Skeletal muscle satellite cell (primary cell): ENCODE measurements around the gene NUDT3. TPM values are rescaled to one million over a fixed set of nuclear protein-coding genes. Genes with fewer than 3 reads are reported as not detected.

ENCODE experiments used
- H3K27me3 ChIP-seq: 2 replicates; pipeline ENCODE4 v1.7.0; 2013; ENCODE audit warnings: low read length; ENCODE audit not compliant: control insufficient read depth, insufficient read depth
- H3K36me3 ChIP-seq: 2 replicates; pipeline ENCODE4 v1.7.0; 2013; ENCODE audit warnings: mild to moderate bottlenecking, control low read depth, low read length; ENCODE audit not compliant: insufficient read depth
- H3K4me1 ChIP-seq: 2 replicates; pipeline ENCODE4 v1.7.0; 2013; ENCODE audit warnings: low read length; ENCODE audit not compliant: control insufficient read depth, insufficient read depth
- H3K4me2 ChIP-seq: 2 replicates; pipeline ENCODE4 v1.7.0; 2013; ENCODE audit warnings: mild to moderate bottlenecking, low read length
- H3K4me3 ChIP-seq: 2 replicates; pipeline ENCODE4 v1.7.0; 2013; ENCODE audit warnings: low read length
- H3K9ac ChIP-seq: 2 replicates; pipeline ENCODE4 v1.7.0; 2013; ENCODE audit warnings: mild to moderate bottlenecking, low read depth, low read length, moderate library complexity
- H3K9me3 ChIP-seq: replicated peaks from 2 replicates; pipeline ENCODE4 v1.7.0; 2013; ENCODE audit warnings: mild to moderate bottlenecking, control low read depth, low read length
- total RNA-seq: library from RNA; depleted of rRNA; stranded (reverse); fragments of >200 nt; gene quantifications from 2 replicates; pipeline ENCODE4 v1.2.3, GENCODE V29; 2012; rRNA removed

NUDT3 gene
- total RNA-seq: 19.0 and 19.2 TPM in 2 replicates

GRCh38 chr6:34392497-34393190 lies at the start of gene NUDT3:
Gene NUDT3, minus strand, starts transcription at chr6:34392669. Its CDS starts 307 bp downstream, at chr6:34392362.
- H3K27me3 ChIP-seq: no peaks in the 10 kb centered on the region
- H3K9me3 ChIP-seq: no peaks in the 10 kb centered on the region
- peak within 1 kb of the TSS; percentile 93 for H3K4me2 ChIP-seq
- H3K9ac ChIP-seq: peak within 1 kb of the TSS; percentile 89
- H3K4me1 ChIP-seq: peaks cover 9% of the 10 kb centered on the region
- H3K4me3 ChIP-seq: peak within 1 kb of the TSS; percentile 92
- H3K36me3 ChIP-seq: no peaks in the 10 kb centered on the region

DNA sequence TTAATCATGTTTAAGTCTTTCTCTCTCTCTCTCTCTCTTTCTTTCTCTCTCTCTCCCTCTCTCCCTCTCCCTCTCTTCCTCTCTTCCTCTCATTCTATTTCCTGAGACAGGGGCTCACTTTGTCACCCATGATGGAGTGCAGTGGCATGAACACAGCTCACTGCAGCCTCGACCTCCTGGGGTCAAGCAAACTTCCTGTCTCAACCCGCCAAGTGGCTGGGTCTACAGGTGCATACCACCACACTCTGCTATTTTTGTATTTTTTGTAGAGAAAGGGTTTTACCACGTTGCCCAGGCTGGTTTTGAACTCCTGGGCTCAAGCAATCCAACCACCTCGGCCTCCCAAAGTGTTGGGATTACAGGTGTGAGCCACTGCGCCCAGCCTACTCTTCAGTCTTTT lies 49.1 kb upstream of the NUDT3 start:
- Histone ChIP-seq H3K9ac (no peak overlapping the region), H3K9me3 (no peaks in the 10 kb centered on the region), H3K36me3 (no peaks in the 10 kb centered on the region), H3K27me3 (peaks cover 10% of the 10 kb centered on the region), H3K4me2 (no peak overlapping the region), H3K4me3 (no peak overlapping the region), H3K4me1 (no peaks in the 10 kb centered on the region)

GRCh38 chr6:34439442-34439841 lies 47.0 kb upstream of the NUDT3 start:
- no peak overlapping the region for H3K4me3 ChIP-seq
- no peaks in the 10 kb centered on the region for H3K36me3 ChIP-seq
- no peak overlapping the region for H3K4me2 ChIP-seq
- H3K4me1 ChIP-seq: no peaks in the 10 kb centered on the region
- H3K9ac ChIP-seq: no peak overlapping the region
- no peaks in the 10 kb centered on the region for H3K27me3 ChIP-seq
- H3K9me3 ChIP-seq: no peaks in the 10 kb centered on the region

GRCh38 chr6:34438705-34439104 lies 46.2 kb upstream of the NUDT3 start:
- H3K36me3 ChIP-seq: no peaks in the 10 kb centered on the region
- no peaks in the 10 kb centered on the region for H3K4me1 ChIP-seq
- no peaks in the 10 kb centered on the region for H3K27me3 ChIP-seq
- H3K9me3 ChIP-seq: no peaks in the 10 kb centered on the region
- H3K9ac ChIP-seq: no peak overlapping the region
- no peak overlapping the region for H3K4me2 ChIP-seq
- H3K4me3 ChIP-seq: no peak overlapping the region

- Histone ChIP-seq H3K4me3 (no peak overlapping the region), H3K9ac (no peak overlapping the region), H3K36me3 (no peaks in the 10 kb centered on the region), H3K9me3 (no peaks in the 10 kb centered on the region), H3K4me1 (no peaks in the 10 kb centered on the region), H3K4me2 (no peak overlapping the region), H3K27me3 (peaks cover 6% of the 10 kb centered on the region)
Observed at GRCh38 chr6:34437644-34437970, 45.1 kb upstream of the NUDT3 start.

- no peak overlapping the region for H3K4me3 ChIP-seq
Observed at GRCh38 chr6:34436803-34437643, 44.6 kb upstream of the NUDT3 start.

DNA sequence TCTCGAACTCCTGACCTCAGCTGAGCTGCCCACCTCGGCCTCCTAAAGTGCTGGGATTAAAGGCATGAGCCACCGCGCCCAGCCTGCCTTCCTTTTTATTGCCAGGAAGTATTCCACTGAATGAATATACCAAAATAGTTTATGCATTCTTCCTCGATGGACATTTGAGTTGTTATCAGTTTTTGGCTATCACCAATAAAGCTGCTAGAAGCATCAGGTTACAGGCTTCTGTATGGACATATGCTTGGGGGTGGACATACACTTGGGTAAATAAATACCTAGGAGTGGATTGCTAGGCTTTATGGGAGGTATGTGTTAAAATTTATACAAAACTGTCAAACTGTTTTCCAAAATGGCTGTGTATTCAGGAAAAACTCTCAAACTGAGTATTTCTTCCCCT lies 43.4 kb upstream of the NUDT3 start:
- Histone ChIP-seq H3K4me3 (no peak overlapping the region), H3K36me3 (no peaks in the 10 kb centered on the region), H3K9me3 (no peaks in the 10 kb centered on the region), H3K4me2 (no peak overlapping the region), H3K27me3 (peaks cover 6% of the 10 kb centered on the region), H3K4me1 (no peaks in the 10 kb centered on the region), H3K9ac (no peak overlapping the region)

More at GRCh38 chr6:34436803-34437643, 44.6 kb upstream of the NUDT3 start:
- no peaks in the 10 kb centered on the region for H3K36me3 ChIP-seq
- no peak overlapping the region for H3K4me2 ChIP-seq
- no peaks in the 10 kb centered on the region for H3K9me3 ChIP-seq
- H3K9ac ChIP-seq: no peak overlapping the region
- no peaks in the 10 kb centered on the region for H3K4me1 ChIP-seq
- peaks cover 6% of the 10 kb centered on the region for H3K27me3 ChIP-seq

DNA sequence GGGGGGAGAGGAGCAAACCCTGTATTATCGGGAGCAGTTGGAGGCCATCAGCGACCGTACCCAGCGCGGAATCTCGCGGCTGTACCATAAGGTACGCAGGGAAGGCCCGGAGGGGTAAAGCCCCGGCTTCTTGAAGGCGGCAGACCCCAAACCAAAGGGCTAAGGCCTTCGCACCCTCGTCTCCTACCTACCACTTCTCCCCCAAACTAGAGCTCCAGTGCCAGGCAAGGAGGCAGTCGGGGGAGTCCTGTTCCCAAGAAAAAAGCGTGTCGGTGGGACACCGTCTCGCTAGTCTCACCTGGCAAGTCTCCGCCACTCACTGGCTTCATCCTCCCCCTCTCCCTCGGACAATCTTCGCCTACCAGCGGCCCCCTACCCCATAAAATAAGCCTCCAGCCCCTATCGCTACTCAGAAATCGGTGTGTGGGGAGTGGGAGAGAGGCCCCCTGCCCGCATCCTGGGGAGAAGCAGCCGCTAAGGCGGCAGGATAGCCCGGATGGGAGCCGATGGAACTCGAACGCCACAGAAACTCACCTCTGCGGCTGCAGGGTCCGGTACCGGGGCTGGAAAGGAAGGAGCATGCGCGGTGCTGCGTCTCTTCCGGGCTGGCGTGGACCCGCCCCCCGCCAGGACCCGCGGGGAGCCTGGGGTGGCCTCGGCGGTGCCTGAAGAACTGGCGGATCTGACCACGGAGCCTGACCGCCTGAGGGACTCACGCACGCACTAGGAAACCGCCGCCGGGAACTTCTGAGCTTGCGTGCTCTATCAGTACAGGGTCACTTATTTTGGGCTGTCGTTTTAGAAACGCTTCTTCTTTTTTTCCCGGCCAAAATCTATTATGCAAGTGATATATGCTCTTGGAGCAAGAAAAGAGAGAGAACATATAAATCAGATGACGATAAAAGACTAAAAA lies 33.3 kb upstream of the NUDT3 start, which contains the start of gene RPS10:
Gene RPS10 (minus strand): TSS at position 572 of the 913 bp plus-strand sequence. CDS start 848 bp downstream, outside the sequence.
- H3K4me3 ChIP-seq: peak within 1 kb of the TSS; percentile 100
- peaks cover 19% of the 10 kb centered on the region for H3K4me1 ChIP-seq
- no peaks in the 10 kb centered on the region for H3K27me3 ChIP-seq
- peaks cover 40% of the 10 kb centered on the region for H3K36me3 ChIP-seq
- peak within 1 kb of the TSS; percentile 98 for H3K9ac ChIP-seq
- no peaks in the 10 kb centered on the region for H3K9me3 ChIP-seq
- peak within 1 kb of the TSS; percentile 89 for H3K4me2 ChIP-seq

DNA sequence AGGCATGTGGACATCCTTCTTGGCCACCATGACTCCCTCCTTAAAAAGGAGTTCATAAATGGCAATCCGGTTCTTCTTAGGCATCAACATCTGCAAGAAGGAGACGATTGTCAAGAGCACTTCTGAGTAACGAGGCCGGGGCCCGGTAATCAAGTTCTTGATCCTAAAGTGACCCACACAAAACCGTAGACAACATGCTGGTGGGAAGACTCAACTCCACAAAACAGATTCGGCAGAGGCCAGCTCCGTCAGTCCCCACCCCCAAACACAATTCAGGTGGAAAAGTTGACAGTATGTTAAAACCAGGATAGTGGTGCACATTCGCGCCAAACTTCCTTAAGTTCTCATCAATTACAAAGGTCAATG lies 32.6 kb upstream of the NUDT3 start:
- peaks cover 46% of the 10 kb centered on the region for H3K36me3 ChIP-seq
- peak overlapping the region; percentile 98 for H3K9ac ChIP-seq
- peaks cover 19% of the 10 kb centered on the region for H3K4me1 ChIP-seq
- H3K9me3 ChIP-seq: no peaks in the 10 kb centered on the region
- peak overlapping the region; percentile 89 for H3K4me2 ChIP-seq
- H3K27me3 ChIP-seq: no peaks in the 10 kb centered on the region
- peak overlapping the region; percentile 100 for H3K4me3 ChIP-seq

GRCh38 chr6:34424200-34425131 lies 32.0 kb upstream of the NUDT3 start:
- Histone ChIP-seq H3K9ac (peak overlapping the region; percentile 98), H3K9me3 (no peaks in the 10 kb centered on the region), H3K4me3 (peak overlapping the region; percentile 100), H3K4me1 (peaks cover 19% of the 10 kb centered on the region), H3K36me3 (peaks cover 52% of the 10 kb centered on the region), H3K4me2 (peak overlapping the region; percentile 89), H3K27me3 (no peaks in the 10 kb centered on the region)
